GM12891 (cell line): ENCODE results near the gene USP10.
"Not testable (repeated sequence)": the region's sequence is repeated elsewhere in the genome, so short reads cannot be mapped to it uniquely, and the experiment has no call there.

Experiments used
- DNase-seq: peaks from one replicate; pipeline ENCODE4 v3.0.0; 2011; ENCODE audit warnings: low spot score; ENCODE audit not compliant: insufficient read length
- FAIRE-seq: peaks from 2 replicates; lab custom pipeline; 2011; peaks lifted over from hg19 to GRCh38; lab: Jason Lieb, UNC
- PAX5 ChIP-seq: IDR thresholded peaks from 2 replicates; pipeline ENCODE4 v1.6.1; 2011; ENCODE audit warnings: low read length, moderate library complexity, mild to moderate bottlenecking; ENCODE audit not compliant: insufficient read depth, severe bottlenecking
- POLR2A ChIP-seq: IDR thresholded peaks from 2 replicates; pipeline ENCODE4 v1.6.1; 2011; ENCODE audit warnings: low read depth, low read length, control low read depth
- POLR2AphosphoS5 ChIP-seq: IDR thresholded peaks from 2 replicates; pipeline ENCODE4 v1.6.1; 2011; ENCODE audit warnings: low read depth, low read length, control low read depth
- POU2F2 ChIP-seq: IDR thresholded peaks from 2 replicates; pipeline ENCODE4 v1.6.1; 2011; ENCODE audit warnings: low read depth, mild to moderate bottlenecking, control low read depth, low read length, moderate library complexity
- SPI1 ChIP-seq: IDR thresholded peaks from 2 replicates; pipeline ENCODE4 v1.6.1; 2011; ENCODE audit warnings: low read depth, low read length, control low read depth
- TAF1 ChIP-seq: IDR thresholded peaks from 2 replicates; pipeline ENCODE4 v1.6.1; 2011; ENCODE audit warnings: low read depth, low read length, control low read depth

The USP10 gene

GRCh38 chr16:84746875-84747274 is 47.1 kb downstream of the USP10 start:
- TF ChIP-seq POLR2AphosphoS5 (no peak), POLR2A (no peak)
- FAIRE-seq: no peak
- no peak for DNase-seq

- DNase-seq, FAIRE-seq: not testable (repeated sequence)
These were observed 48.4 kb downstream of the USP10 start for GRCh38 chr16:84748247-84748646.

GRCh38 chr16:84749072-84749471 is 49.3 kb downstream of the USP10 start:
- DNase-seq (no peak), FAIRE-seq (no peak)
- TF ChIP-seq POLR2A: no peak
- no peak for TF ChIP-seq TAF1
- TF ChIP-seq POU2F2: no peak
- no peak for TF ChIP-seq PAX5
- TF ChIP-seq SPI1: no peak
- no peak for TF ChIP-seq POLR2AphosphoS5

GRCh38 chr16:84749815-84750214 is 50.0 kb downstream of the USP10 start:
- DNase-seq (no peak), FAIRE-seq (no peak)
- TF ChIP-seq POU2F2: no peak
- TF ChIP-seq POLR2A: no peak
- no peak for TF ChIP-seq PAX5
- TF ChIP-seq SPI1: no peak
- TF ChIP-seq POLR2AphosphoS5: no peak
- no peak for TF ChIP-seq TAF1

GRCh38 chr16:84750575-84750974 is 50.8 kb downstream of the USP10 start:
- no peak for TF ChIP-seq POLR2AphosphoS5
- TF ChIP-seq TAF1: no peak
- no peak for TF ChIP-seq SPI1
- no peak for TF ChIP-seq POLR2A
- TF ChIP-seq POU2F2: no peak
- TF ChIP-seq PAX5: no peak
- FAIRE-seq (no peak), DNase-seq (no peak)

GRCh38 chr16:84751241-84751640 is 51.4 kb downstream of the USP10 start:
- FAIRE-seq: peak; percentile 50
- TF ChIP-seq SPI1 (peak; percentile 80), POU2F2 (no peak), POLR2A (no peak), PAX5 (no peak)
- DNase-seq: no peak

- DNase-seq (no peak), FAIRE-seq (peak; percentile 9)
- no peak for TF ChIP-seq POU2F2
- no peak for TF ChIP-seq TAF1
- no peak for TF ChIP-seq PAX5
- no peak for TF ChIP-seq POLR2A
- no peak for TF ChIP-seq POLR2AphosphoS5
- TF ChIP-seq SPI1: no peak
These were observed 52.1 kb downstream of the USP10 start for GRCh38 chr16:84751947-84752346.

- TF ChIP-seq SPI1 (no peak), POLR2AphosphoS5 (no peak), POU2F2 (no peak), TAF1 (no peak), PAX5 (no peak), POLR2A (no peak)
These were observed 52.8 kb downstream of the USP10 start for GRCh38 chr16:84752600-84752999.

GRCh38 chr16:84753412-84754326 is 53.9 kb downstream of the USP10 start:
- no peak for TF ChIP-seq POLR2AphosphoS5
- no peak for TF ChIP-seq TAF1
- TF ChIP-seq SPI1: no peak
- TF ChIP-seq POU2F2: no peak
- TF ChIP-seq POLR2A: 0 out of 2 replicates have a peak, but pooled peaks have one; percentile 28
- no peak for DNase-seq
- peak; percentile 76 for FAIRE-seq

More at GRCh38 chr16:84752600-84752999, 52.8 kb downstream of the USP10 start:
- FAIRE-seq: no peak
- no peak for DNase-seq

- DNase-seq: peak; percentile 25
- peak; percentile 83 for FAIRE-seq
- TF ChIP-seq POLR2A (no peak), PAX5 (no peak), POU2F2 (no peak), SPI1 (no peak), POLR2AphosphoS5 (no peak), TAF1 (no peak)
These were observed 54.6 kb downstream of the USP10 start for GRCh38 chr16:84754353-84754856.
